Kidney (tissue), 11 donors: ENCODE results near the gene USP17L19. TPM values are rescaled to one million over a fixed set of nuclear protein-coding genes. Genes with fewer than 3 reads are reported as not detected.
A peak's percentile ranks its signal among the peaks of the same experiment; 100 is the strongest.
"Not testable (repeated sequence)": the region's sequence is repeated elsewhere in the genome, so short reads cannot be mapped to it uniquely, and the experiment has no call there.

Experiments used
- DNase-seq, 5 donors: peaks; one replicate each; pipeline ENCODE4 v3.0.0-alpha.2; 2013 to 2020
- FAIRE-seq: peaks from 2 replicates; lab custom pipeline; 2012; peaks lifted over from hg19 to GRCh38; lab: Jason Lieb, UNC
- H3K27ac ChIP-seq, 2 donors: one replicate each; pipeline ENCODE4 v1.7.0; 2013; ENCODE audit warnings: low read depth in 2 of 2, low read length in 2 of 2, inconsistent platforms in 1 of 2
- H3K27me3 ChIP-seq: one replicate; pipeline ENCODE4 v1.7.1; 2013; ENCODE audit warnings: low read length, inconsistent platforms; ENCODE audit not compliant: control insufficient read depth, insufficient read depth
- H3K36me3 ChIP-seq, 3 donors: one replicate each; pipeline versions ENCODE4 v1.7.0 to v1.7.1; 2013; ENCODE audit warnings: low read length in 3 of 3, control low read depth in 1 of 3, inconsistent platforms in 1 of 3; ENCODE audit not compliant: insufficient read depth in 3 of 3, control insufficient read depth in 2 of 3
- H3K4me1 ChIP-seq, 3 donors: one replicate each; pipeline versions ENCODE4 v1.7.0 to v1.7.1; 2013; ENCODE audit warnings: low read length in 3 of 3, inconsistent platforms in 1 of 3, low read depth in 1 of 3; ENCODE audit not compliant: control insufficient read depth in 2 of 3, insufficient read depth in 2 of 3
- H3K4me3 ChIP-seq, 3 donors: one replicate each; pipeline versions ENCODE4 v1.7.0 to v1.8.1; 2013; ENCODE audit warnings: low read length in 3 of 3, control low read depth in 1 of 3, inconsistent platforms in 1 of 3
- H3K9ac ChIP-seq, 3 donors: one replicate each; pipeline versions ENCODE4 v1.7.0 to v1.7.1; 2013; ENCODE audit warnings: low read length in 3 of 3, control low read depth in 1 of 3, inconsistent platforms in 1 of 3
- H3K9me3 ChIP-seq, 3 donors: one replicate each; pipeline versions ENCODE4 v1.7.0 to v1.7.1; 2013; ENCODE audit warnings: low read length in 3 of 3, control low read depth in 1 of 3, inconsistent platforms in 1 of 3; ENCODE audit not compliant: control insufficient read depth in 2 of 3, insufficient read depth in 1 of 3
- intact Hi-C: fragments of 100-400 bp; cut with DNase I; formaldehyde crosslinking; loops from one replicate; pipeline ENCODE4 v1.11.1; 2022
- polyA plus RNA-seq: library from polyadenylated mRNA; stranded (reverse); fragments of 350-450 nt; fragmentation: Illumina TruSeq; extraction: RNeasy Lipid Tissue Mini Kit (QIAGEN cat#74804); gene quantifications from one replicate; pipeline ENCODE4 v1.2.3, GENCODE V29; 2014; ENCODE audit warnings: low read depth, low replicate concordance; ENCODE audit not compliant: insufficient read depth
- total RNA-seq: library from RNA; stranded (reverse); fragmentation: NEBNext Ultra II Directional; extraction: Animal tissue kit (Norgen Biotek cat#: 25700); gene quantifications from one replicate; pipeline ENCODE4 v1.2.1, GENCODE V29; 2021
- donor health status: control.
- donor health status: control.
- donor health status: DM: yes; HTN: yes; CAD: no.
- donor health status: Normal renal cell carcinoma (clear cell type).

USP17L19 gene
- total and polyA plus RNA-seq, 2 donors from 2014 or later: not detected

GRCh38 chr4:9238461-9238860 lies 14.7 kb upstream of the USP17L19 start:
- H3K9ac ChIP-seq, H3K36me3 ChIP-seq, H3K27ac ChIP-seq, FAIRE-seq, H3K4me1 ChIP-seq, H3K27me3 ChIP-seq, H3K4me3 ChIP-seq, intact Hi-C loops, H3K9me3 ChIP-seq: not testable (repeated sequence)
- peak in 1 of 5 donors; percentile 10 for DNase-seq

GRCh38 chr4:9243579-9243978 lies 9.6 kb upstream of the USP17L19 start, which contains the start of gene USP17L17:
Gene USP17L17 (plus strand): TSS chr4:9243879. CDS start chr4:9243879, 0 bp downstream.
- DNase-seq, H3K9ac ChIP-seq, H3K36me3 ChIP-seq, H3K27me3 ChIP-seq, H3K4me3 ChIP-seq, H3K4me1 ChIP-seq, H3K27ac ChIP-seq, FAIRE-seq, intact Hi-C loops, H3K9me3 ChIP-seq: not testable (repeated sequence)

GRCh38 chr4:9247953-9248680 lies 5.1 kb upstream of the USP17L19 start, which contains the start of gene USP17L18:
Gene USP17L18 (plus strand): TSS chr4:9248630. CDS start chr4:9248630, 0 bp downstream.
- FAIRE-seq, H3K4me1 ChIP-seq, H3K27ac ChIP-seq, H3K9me3 ChIP-seq, H3K36me3 ChIP-seq, intact Hi-C loops, H3K27me3 ChIP-seq, H3K9ac ChIP-seq, H3K4me3 ChIP-seq: not testable (repeated sequence)
- peak in 3 of 5 donors; percentile 5 to 38 (median 15) for DNase-seq

GRCh38 chr4:9257824-9258223 lies 4.6 kb downstream of the USP17L19 start, which contains the start of gene USP17L20:
Gene USP17L20 (plus strand): TSS chr4:9258124. CDS start chr4:9258124, 0 bp downstream.
- H3K4me1 ChIP-seq, H3K27me3 ChIP-seq, H3K9ac ChIP-seq, H3K4me3 ChIP-seq, DNase-seq, intact Hi-C loops, H3K9me3 ChIP-seq, H3K36me3 ChIP-seq, H3K27ac ChIP-seq, FAIRE-seq: not testable (repeated sequence)

- H3K9me3 ChIP-seq, H3K4me3 ChIP-seq, H3K9ac ChIP-seq, H3K27ac ChIP-seq, intact Hi-C loops, DNase-seq, FAIRE-seq, H3K4me1 ChIP-seq, H3K36me3 ChIP-seq, H3K27me3 ChIP-seq: not testable (repeated sequence)
These were observed 9.4 kb downstream of the USP17L19 start, which contains the start of gene USP17L21 for GRCh38 chr4:9262572-9262971. Gene USP17L21 (plus strand): TSS chr4:9262872. CDS start chr4:9262872, 0 bp downstream.

- H3K4me3 ChIP-seq, H3K4me1 ChIP-seq, H3K9me3 ChIP-seq, intact Hi-C loops, H3K27me3 ChIP-seq, H3K9ac ChIP-seq, DNase-seq, H3K27ac ChIP-seq, FAIRE-seq, H3K36me3 ChIP-seq: not testable (repeated sequence)
These were observed 14.1 kb downstream of the USP17L19 start, which contains the start of gene USP17L22 for GRCh38 chr4:9267319-9267718. Gene USP17L22 (plus strand): TSS chr4:9267619. CDS start chr4:9267619, 0 bp downstream.

GRCh38 chr4:9271719-9272118 lies 18.5 kb downstream of the USP17L19 start:
- H3K36me3 ChIP-seq, H3K9me3 ChIP-seq, intact Hi-C loops, H3K27me3 ChIP-seq, FAIRE-seq, H3K27ac ChIP-seq, H3K9ac ChIP-seq, H3K4me3 ChIP-seq, H3K4me1 ChIP-seq: not testable (repeated sequence)
- DNase-seq: peak in 1 of 5 donors; percentile 85
